IPS DF 6.9 (cell line): Measurements from ENCODE around the gene NXN.
"Not testable (repeated sequence)": the region's sequence is repeated elsewhere in the genome, so short reads cannot be mapped to it uniquely, and the experiment has no call there.

ENCODE experiments used
- DNase-seq: peaks from one replicate; pipeline ENCODE4 v3.0.0-alpha.2; 2013; ENCODE audit warnings: low read depth, low spot score
- H3K27ac ChIP-seq: one replicate; pipeline ENCODE4 v1.5.1; 2013; ENCODE audit warnings: low read length, control low read depth
- H3K27me3 ChIP-seq: 2 replicates; pipeline ENCODE4 v1.6.1; 2013; ENCODE audit warnings: mild to moderate bottlenecking, low read length; ENCODE audit not compliant: control insufficient read depth, insufficient read depth
- H3K36me3 ChIP-seq: 2 replicates; pipeline ENCODE4 v1.6.1; 2013; ENCODE audit warnings: low read length; ENCODE audit not compliant: control insufficient read depth, insufficient read depth
- H3K4me1 ChIP-seq: 2 replicates; pipeline ENCODE4 v1.6.1; 2013; ENCODE audit warnings: low read length; ENCODE audit not compliant: control insufficient read depth, insufficient read depth
- H3K4me3 ChIP-seq: 2 replicates; pipeline ENCODE4 v1.5.1; 2013; ENCODE audit warnings: mild to moderate bottlenecking, low read length
- H3K9me3 ChIP-seq: 2 replicates; pipeline ENCODE4 v1.6.1; 2013; ENCODE audit warnings: low read length, inconsistent platforms; ENCODE audit not compliant: control insufficient read depth, insufficient read depth
- WGBS: extraction: QIAGEN DNeasy Blood & Tissue Kit; methylation state at CpG from one replicate; pipeline ENCODE4 v1.1.7; 2013; ENCODE audit warnings: mixed read lengths, missing lambda C conversion rate; ENCODE audit not compliant: insufficient read length, insufficient coverage; 5-methylcytosine and 5-hydroxymethylcytosine counted together

NXN gene

GRCh38 chr17:917391-917811 lies 62.2 kb downstream of the NXN start:
- Histone ChIP-seq H3K27me3 (no peaks in the 10 kb centered on the region), H3K27ac (no peak overlapping the region), H3K36me3 (no peaks in the 10 kb centered on the region), H3K4me1 (no peaks in the 10 kb centered on the region; the same call in none of the 2 replicates), H3K4me3 (no peak overlapping the region), H3K9me3 (no peaks in the 10 kb centered on the region)
- WGBS, result no CpG with 5 or more reads among the region's 19 CpGs
- DNase-seq, result no peak

- no CpG with 5 or more reads among the region's 7 CpGs for WGBS
- H3K36me3 ChIP-seq, result no peaks in the 10 kb centered on the region
- H3K4me3 ChIP-seq, result no peak overlapping the region
- no peaks in the 10 kb centered on the region for H3K9me3 ChIP-seq
- H3K27ac ChIP-seq, result no peak overlapping the region
- no peaks in the 10 kb centered on the region for H3K27me3 ChIP-seq
- H3K4me1 ChIP-seq, result no peaks in the 10 kb centered on the region; the same call in none of the 2 replicates
- no peak for DNase-seq
Measured at GRCh38 chr17:916315-916714, 63.3 kb downstream of the NXN start.

- H3K9me3 ChIP-seq, result no peaks in the 10 kb centered on the region
- H3K27ac ChIP-seq, result no peak overlapping the region
- H3K4me1 ChIP-seq, result peaks cover under 1% of the 10 kb centered on the region
- DNase-seq, result no peak
- H3K27me3 ChIP-seq, result no peaks in the 10 kb centered on the region
- no CpG with 5 or more reads among the region's 10 CpGs for WGBS
- no peaks in the 10 kb centered on the region for H3K36me3 ChIP-seq
- H3K4me3 ChIP-seq, result no peak overlapping the region
Measured at GRCh38 chr17:915538-916201, 63.9 kb downstream of the NXN start.

- H3K4me3 ChIP-seq, result no peak overlapping the region
- WGBS, result no CpG with 5 or more reads among the region's 9 CpGs
- H3K27me3 ChIP-seq, result no peaks in the 10 kb centered on the region
- no peaks in the 10 kb centered on the region for H3K9me3 ChIP-seq
- DNase-seq, result no peak
- no peak overlapping the region for H3K27ac ChIP-seq
- H3K4me1 ChIP-seq, result peaks cover 2% of the 10 kb centered on the region
- no peaks in the 10 kb centered on the region for H3K36me3 ChIP-seq
Measured at GRCh38 chr17:914561-914960, 65.0 kb downstream of the NXN start.

GRCh38 chr17:913207-913606 lies 66.4 kb downstream of the NXN start:
- WGBS, result no CpG with 5 or more reads among the region's 7 CpGs
- peaks cover 2% of the 10 kb centered on the region for H3K4me1 ChIP-seq

GRCh38 chr17:909642-910323 lies 69.8 kb downstream of the NXN start:
- no peak for DNase-seq
- no peak overlapping the region for H3K27ac ChIP-seq

More at GRCh38 chr17:913207-913606, 66.4 kb downstream of the NXN start:
- H3K27me3 ChIP-seq, result no peaks in the 10 kb centered on the region
- no peaks in the 10 kb centered on the region for H3K36me3 ChIP-seq
- no peak for DNase-seq
- H3K4me3 ChIP-seq, result no peak overlapping the region
- no peak overlapping the region for H3K27ac ChIP-seq
- no peaks in the 10 kb centered on the region for H3K9me3 ChIP-seq

GRCh38 chr17:907725-908124 lies 71.9 kb downstream of the NXN start:
- Histone ChIP-seq H3K27me3 (no peaks in the 10 kb centered on the region), H3K27ac (no peak overlapping the region), H3K4me1 (peaks cover 2% of the 10 kb centered on the region; the same call in 1 of the 2 replicates), H3K4me3 (no peak overlapping the region), H3K36me3 (no peaks in the 10 kb centered on the region), H3K9me3 (no peaks in the 10 kb centered on the region)
- WGBS, result no CpG with 5 or more reads among the region's 6 CpGs
- DNase-seq, result no peak

More at GRCh38 chr17:909642-910323, 69.8 kb downstream of the NXN start:
- Histone ChIP-seq H3K36me3 (no peaks in the 10 kb centered on the region), H3K4me1 (peaks cover 2% of the 10 kb centered on the region; the same call in 1 of the 2 replicates), H3K4me3 (no peak overlapping the region), H3K27me3 (no peaks in the 10 kb centered on the region), H3K9me3 (no peaks in the 10 kb centered on the region)
- no CpG with 5 or more reads among the region's 24 CpGs for WGBS

- not testable (repeated sequence) for H3K36me3 ChIP-seq, H3K4me1 ChIP-seq, H3K4me3 ChIP-seq, H3K27me3 ChIP-seq, DNase-seq, H3K27ac ChIP-seq, H3K9me3 ChIP-seq
- no CpG with 5 or more reads among the region's 6 CpGs for WGBS
Measured at GRCh38 chr17:905708-906107, 73.9 kb downstream of the NXN start.

GRCh38 chr17:903691-904481 lies 75.7 kb downstream of the NXN start:
- no CpG with 5 or more reads among the region's 34 CpGs for WGBS
- Histone ChIP-seq H3K4me3 (no peak overlapping the region), H3K36me3 (no peaks in the 10 kb centered on the region), H3K27ac (no peak overlapping the region), H3K9me3 (no peaks in the 10 kb centered on the region), H3K4me1 (peaks cover 3% of the 10 kb centered on the region; the same call in 1 of the 2 replicates), H3K27me3 (no peaks in the 10 kb centered on the region)
- DNase-seq, result no peak

- peaks cover 3% of the 10 kb centered on the region; the same call in 1 of the 2 replicates for H3K4me1 ChIP-seq
- H3K27me3 ChIP-seq, result no peaks in the 10 kb centered on the region
- no peak for DNase-seq
- no peak overlapping the region for H3K27ac ChIP-seq
- no CpG with 5 or more reads among the region's 8 CpGs for WGBS
- H3K9me3 ChIP-seq, result no peaks in the 10 kb centered on the region
- no peak overlapping the region for H3K4me3 ChIP-seq
- H3K36me3 ChIP-seq, result no peaks in the 10 kb centered on the region
Measured at GRCh38 chr17:902463-902862, 77.1 kb downstream of the NXN start.
